ENCODE data around the gene GGA1. TPM values are rescaled to one million over a fixed set of nuclear protein-coding genes. Genes with fewer than 3 reads are reported as not detected.

Gene GGA1
- total and polyA plus RNA-seq, 12 donors, result 22.9 to 39.7 (median 26.7) TPM

- TF ChIP-seq CTCF (IDR thresholded peaks at IDR 0.05), result no peak
- intact Hi-C loops (cut with DNase I), result loop anchor here in 4 of 10 donors (2.0 to 10.0 kb wide), 3 partner anchors 24 to 254 kb away; no protein-coding TSS in a partner anchor
- peak overlapping the region in 2 of 10 donors; percentile 9 to 11 for H3K27ac ChIP-seq
- WGBS, 2 donors, result 52 to 59% methylated on average over 21 of the region's 21 CpGs
- peak in 1 of 8 donors; percentile 22 for ATAC-seq
- peaks cover 0 to 49% (median 9%) of the 10 kb centered on the region in 9 donors for H3K36me3 ChIP-seq
- H3K9me3 ChIP-seq, result no peaks in the 10 kb centered on the region
- no peak overlapping the region for H3K4me3 ChIP-seq
- DNase-seq, result no peak
- peaks cover 0 to 6% (median 0%) of the 10 kb centered on the region in 7 donors for H3K27me3 ChIP-seq
- H3K4me1 ChIP-seq, result peaks cover 16 to 64% (median 41%) of the 10 kb centered on the region in 9 donors
These were observed 39.4 kb upstream of the GGA1 start for GRCh38 chr22:37569009-37569920.

DNA sequence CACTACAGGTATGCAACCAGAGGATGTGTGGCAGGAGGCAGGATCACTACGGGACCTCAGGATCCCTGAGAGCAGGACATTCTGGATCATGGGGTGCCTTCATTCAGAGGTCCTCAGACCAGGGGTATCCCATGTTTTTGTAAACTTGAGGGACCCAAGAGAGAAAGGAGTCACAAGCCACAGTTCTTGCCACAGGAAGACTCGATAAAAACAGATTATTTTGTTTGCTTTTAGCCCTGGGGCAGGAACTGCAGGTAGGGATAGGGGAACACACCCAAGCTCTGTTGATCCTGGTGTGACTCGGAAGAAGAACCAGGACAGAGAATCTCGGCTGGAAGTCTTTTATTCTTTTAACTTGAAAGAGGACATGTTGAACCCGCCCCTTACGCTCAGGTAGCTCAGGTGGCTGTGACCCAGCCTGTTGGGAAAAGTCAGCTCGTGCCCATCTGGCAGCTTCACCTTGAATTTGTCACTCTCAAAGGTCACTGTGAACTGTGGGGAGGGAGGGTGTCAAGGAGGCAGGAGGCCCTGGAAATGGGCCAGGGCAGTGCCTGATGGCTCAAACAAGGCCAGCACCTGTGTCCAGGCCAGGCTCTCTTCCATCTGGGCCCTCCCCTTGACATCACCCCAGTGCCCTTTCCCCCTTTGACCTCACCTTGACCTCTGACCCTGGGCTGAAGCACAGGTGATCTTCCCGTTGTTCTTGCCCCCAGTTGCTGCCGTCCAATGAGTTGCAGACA lies 38.5 kb upstream of the GGA1 start:
- DNase-seq (peak in 1 of 2 donors; percentile 37), ATAC-seq (peak in 1 of 8 donors; percentile 7)
- H3K4me3 ChIP-seq, result no peak overlapping the region
- intact Hi-C loops (cut with DNase I), result loop anchor here in 6 of 10 donors (2.0 to 10.0 kb wide), 4 partner anchors 25 to 255 kb away; no protein-coding TSS in a partner anchor
- peaks cover 12 to 56% (median 32%) of the 10 kb centered on the region in 9 donors for H3K4me1 ChIP-seq
- whole genome bisulfite sequencing, 2 donors, result 62 to 63% methylated on average over 9 of the region's 9 CpGs
- H3K27ac ChIP-seq, result peak overlapping the region in 1 of 10 donors; percentile 11
- peaks cover 0 to 46% (median 9%) of the 10 kb centered on the region in 9 donors for H3K36me3 ChIP-seq
- no peaks in the 10 kb centered on the region for H3K9me3 ChIP-seq
- peaks cover 0 to 6% (median 0%) of the 10 kb centered on the region in 7 donors for H3K27me3 ChIP-seq
- TF ChIP-seq CTCF (IDR thresholded peaks at IDR 0.05), result no peak

GRCh38 chr22:37570661-37570976 lies 38.0 kb upstream of the GGA1 start:
- intact Hi-C loops (cut with DNase I), result loop anchor here in 2 of 10 donors (5.0 kb wide), 1 partner anchor 33 kb away; no protein-coding TSS in a partner anchor
- no peak for ATAC-seq
- H3K9me3 ChIP-seq, result no peaks in the 10 kb centered on the region
- no peak for TF ChIP-seq CTCF (IDR thresholded peaks at IDR 0.05)
- H3K4me1 ChIP-seq, result peaks cover 12 to 51% (median 27%) of the 10 kb centered on the region in 9 donors
- H3K27ac ChIP-seq, result no peak overlapping the region
- WGBS, 2 donors, result 65 to 66% methylated on average over 4 of the region's 4 CpGs
- H3K36me3 ChIP-seq, result peaks cover 0 to 44% (median 9%) of the 10 kb centered on the region in 9 donors
- H3K27me3 ChIP-seq, result peaks cover 0 to 6% (median 0%) of the 10 kb centered on the region in 7 donors
- H3K4me3 ChIP-seq, result no peak overlapping the region
- DNase-seq, result no peak
